HepG2 (cell line): Measurements from ENCODE around the gene TCF25. TPM values are rescaled to one million over a fixed set of nuclear protein-coding genes. Genes with fewer than 3 reads are reported as not detected.

ENCODE experiments used
- BRD4 ChIP-seq: sonication (generic); formaldehyde crosslinking; IDR thresholded peaks from 2 replicates; pipeline ENCODE4 v1.4.0; 2020; ENCODE audit warnings: missing genetic modification reagents
- CHD2 ChIP-seq: IDR thresholded peaks from 2 replicates; pipeline ENCODE4 v1.6.1; 2011; ENCODE audit warnings: low read depth, low read length, improper control_type of control experiment
- CREB1 ChIP-seq, 2 experiments: fragments of 450-650 bp in 1 of 2; IDR thresholded peaks; 2 replicates each; pipeline ENCODE4 v1.6.1; 2016 to 2017; ENCODE audit warnings: control low read depth in 1 of 2, mild to moderate bottlenecking in 1 of 2, missing compliant biosample characterization in 1 of 2, missing genetic modification characterization in 1 of 2
- GLI4 ChIP-seq: sonication (generic); formaldehyde crosslinking; IDR thresholded peaks from 2 replicates; pipeline ENCODE4 v1.5.1; 2020; ENCODE audit warnings: missing genetic modification reagents, mild to moderate bottlenecking, moderate library complexity, borderline replicate concordance
- HMG20B ChIP-seq: conservative IDR thresholded peaks from 2 replicates; pipeline ENCODE4 v1.6.1; 2016; ENCODE audit warnings: missing genetic modification reagents, missing compliant biosample characterization
- HOXA5 ChIP-seq: sonication (generic); formaldehyde crosslinking; IDR thresholded peaks from 2 replicates; pipeline ENCODE4 v1.4.0; 2020; ENCODE audit warnings: missing genetic modification reagents
- MXD1 ChIP-seq: sonication (generic); formaldehyde crosslinking; IDR thresholded peaks from 2 replicates; pipeline ENCODE4 v1.4.0; 2020; ENCODE audit warnings: mild to moderate bottlenecking, missing genetic modification reagents
- NCOR1 ChIP-seq: fragments of 200-600 bp; sonication (generic); IDR thresholded peaks from 2 replicates; pipeline ENCODE4 v1.7.0; 2017; ENCODE audit warnings: antibody characterized with exemption, low read length, borderline replicate concordance
- NR2F6 ChIP-seq, 2 experiments: IDR thresholded peaks; 2 replicates each; pipeline ENCODE4 v1.6.1; 2016; ENCODE audit warnings: antibody characterized with exemption in 1 of 2, mild to moderate bottlenecking in 1 of 2
- PRDM4 ChIP-seq: sonication (generic); formaldehyde crosslinking; IDR thresholded peaks from 2 replicates; pipeline ENCODE4 v1.9.0; 2021; ENCODE audit warnings: missing genetic modification reagents, borderline replicate concordance
- SNAPC4 ChIP-seq: sonication (generic); formaldehyde crosslinking; IDR thresholded peaks from 2 replicates; pipeline ENCODE4 v1.4.0; 2020; ENCODE audit warnings: mild to moderate bottlenecking, missing genetic modification reagents
- SOX5 ChIP-seq: IDR thresholded peaks from 2 replicates; pipeline ENCODE4 v1.6.1; 2016; ENCODE audit warnings: borderline replicate concordance
- SP140L ChIP-seq: sonication (generic); formaldehyde crosslinking; IDR thresholded peaks from 2 replicates; pipeline ENCODE4 v1.4.0; 2020; ENCODE audit warnings: missing genetic modification reagents, borderline replicate concordance
- ZBTB49 ChIP-seq: sonication (generic); formaldehyde crosslinking; IDR thresholded peaks from 2 replicates; pipeline ENCODE4 v1.4.0; 2020; ENCODE audit warnings: missing genetic modification reagents, borderline replicate concordance
- ZEB1 ChIP-seq: IDR thresholded peaks from 2 replicates; pipeline ENCODE4 v1.6.1; 2012; ENCODE audit warnings: mild to moderate bottlenecking, low read depth, inconsistent platforms; ENCODE audit not compliant: insufficient replicate concordance
- ZSCAN5A ChIP-seq: sonication (generic); formaldehyde crosslinking; IDR thresholded peaks from 2 replicates; pipeline ENCODE4 v1.8.0; 2022; ENCODE audit warnings: mild to moderate bottlenecking, missing genetic modification reagents, borderline replicate concordance
- polyA plus RNA-seq, 8 experiments: library from polyadenylated mRNA; depleted of rRNA in 3 of 8; stranded (reverse) in 7 of 8; unstranded in 1 of 8; fragments of >200 nt; fragmentation: Illumina TruSeq in 4 of 8; extraction: Trizol in 4 of 8; gene quantifications; 2 replicates each; pipeline versions ENCODE4 v1.2.1 to v1.2.3, GENCODE V29; 2011 to 2016; ENCODE audit warnings: low read depth in 4 of 8, missing spikeins in 1 of 8, mixed read lengths in 1 of 8; ENCODE audit not compliant: insufficient read depth in 1 of 8
- total RNA-seq, 5 experiments: library from RNA; depleted of rRNA; stranded (reverse); fragments of >200 nt; fragmentation: Illumina TruSeq; extraction: Trizol; gene quantifications; 2 replicates each; pipeline ENCODE4 v1.2.3, GENCODE V29; 2016; ENCODE audit warnings: low read depth in 1 of 5

TCF25 gene
- total and polyA plus RNA-seq, 2 of the 13 experiments (the other 11 are each of a cell fraction or from before 2014, with no cell fraction given) = 138 to 206 TPM

GRCh38 chr16:89873972-89874689 is 739 bp downstream of the TCF25 start (continued):
- peak; percentile 77 for TF ChIP-seq ZSCAN5A (CRISPR knock-in tag)
- 0 out of 2 replicates have a peak, but pooled peaks have one; percentile 5 for TF ChIP-seq CHD2
- TF ChIP-seq GLI4 = peak; percentile 73; the same call in 1 of the 2 replicates
- TF ChIP-seq NCOR1 = no peak
- TF ChIP-seq MXD1 (CRISPR knock-in tag) = no peak
- TF ChIP-seq ZBTB49 (CRISPR knock-in tag) = 0 out of 2 replicates have a peak, but pooled peaks have one; percentile 21
- TF ChIP-seq BRD4 (CRISPR knock-in tag) = no peak
- no peak for TF ChIP-seq HOXA5
- TF ChIP-seq ZEB1 = no peak
- TF ChIP-seq CREB1 (IDR thresholded peaks at IDR 0.05) = peak; percentile 88
- peak; percentile 46; the same call in 1 of the 2 replicates for TF ChIP-seq CREB1 (CRISPR knock-in tag; IDR thresholded peaks at IDR 0.05)
- no peak for TF ChIP-seq PRDM4 (CRISPR knock-in tag)
- peak; percentile 23; the same call in 1 of the 2 replicates for TF ChIP-seq SOX5 (CRISPR knock-in tag)
- TF ChIP-seq HMG20B (CRISPR knock-in tag) = 0 out of 2 replicates have a peak, but pooled peaks have one; percentile 8
- no peak for TF ChIP-seq SP140L (CRISPR knock-in tag)
- no peak for TF ChIP-seq SNAPC4 (CRISPR knock-in tag)
- TF ChIP-seq NR2F6 (IDR thresholded peaks at IDR 0.05) = no peak
- no peak for TF ChIP-seq NR2F6 (CRISPR knock-in tag; IDR thresholded peaks at IDR 0.05)
